Measurements from ENCODE around the gene PAPPA2.

DNA sequence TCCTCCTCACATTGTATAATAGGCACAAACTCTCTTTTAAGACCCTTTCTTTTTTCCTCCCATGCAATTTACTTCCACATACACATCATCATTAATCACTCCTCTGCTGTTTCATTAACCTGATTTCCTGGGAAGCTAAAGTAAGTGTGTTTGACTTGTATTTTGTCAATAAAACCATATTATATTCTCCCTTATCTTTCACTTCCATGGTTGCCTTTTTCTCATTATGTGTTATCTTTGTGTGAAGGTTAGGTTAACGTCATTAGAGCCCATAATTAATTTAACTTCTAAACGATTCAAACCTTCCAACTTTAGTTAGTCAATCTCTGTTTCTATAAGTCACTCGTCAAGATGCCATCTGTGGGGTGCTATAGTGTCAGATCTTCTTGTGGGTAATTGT is 313.0 kb downstream of the PAPPA2 start:
- TF ChIP-seq POLR2A (IDR thresholded peaks at IDR 0.05): no peak
- TF ChIP-seq, protein P1, sequence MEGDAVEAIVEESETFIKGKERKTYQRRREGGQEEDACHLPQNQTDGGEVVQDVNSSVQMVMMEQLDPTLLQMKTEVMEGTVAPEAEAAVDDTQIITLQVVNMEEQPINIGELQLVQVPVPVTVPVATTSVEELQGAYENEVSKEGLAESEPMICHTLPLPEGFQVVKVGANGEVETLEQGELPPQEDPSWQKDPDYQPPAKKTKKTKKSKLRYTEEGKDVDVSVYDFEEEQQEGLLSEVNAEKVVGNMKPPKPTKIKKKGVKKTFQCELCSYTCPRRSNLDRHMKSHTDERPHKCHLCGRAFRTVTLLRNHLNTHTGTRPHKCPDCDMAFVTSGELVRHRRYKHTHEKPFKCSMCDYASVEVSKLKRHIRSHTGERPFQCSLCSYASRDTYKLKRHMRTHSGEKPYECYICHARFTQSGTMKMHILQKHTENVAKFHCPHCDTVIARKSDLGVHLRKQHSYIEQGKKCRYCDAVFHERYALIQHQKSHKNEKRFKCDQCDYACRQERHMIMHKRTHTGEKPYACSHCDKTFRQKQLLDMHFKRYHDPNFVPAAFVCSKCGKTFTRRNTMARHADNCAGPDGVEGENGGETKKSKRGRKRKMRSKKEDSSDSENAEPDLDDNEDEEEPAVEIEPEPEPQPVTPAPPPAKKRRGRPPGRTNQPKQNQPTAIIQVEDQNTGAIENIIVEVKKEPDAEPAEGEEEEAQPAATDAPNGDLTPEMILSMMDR (IDR thresholded peaks at IDR 0.05): no peak
- TF ChIP-seq POLR2AphosphoS5 (IDR thresholded peaks at IDR 0.05): no peak
